Ectodermal cell (in vitro differentiated cells): Measurements from ENCODE around the gene BNIP5.

Experiments
- H3K27ac ChIP-seq: 2 replicates; pipeline ENCODE4 v1.7.0; 2013; ENCODE audit warnings: mild to moderate bottlenecking, low read depth, low read length; ENCODE audit not compliant: insufficient read depth, poor library complexity, severe bottlenecking
- H3K27me3 ChIP-seq: 2 replicates; pipeline ENCODE4 v1.7.0; 2013; ENCODE audit warnings: mild to moderate bottlenecking, low read length; ENCODE audit not compliant: insufficient read depth, control insufficient read depth, poor library complexity, severe bottlenecking
- H3K36me3 ChIP-seq: one replicate; pipeline ENCODE4 v1.7.0; 2013; ENCODE audit warnings: low read length; ENCODE audit not compliant: control insufficient read depth, insufficient read depth
- H3K4me1 ChIP-seq: one replicate; pipeline ENCODE4 v1.7.0; 2013; ENCODE audit warnings: low read length; ENCODE audit not compliant: control insufficient read depth, insufficient read depth
- H3K4me3 ChIP-seq: 2 replicates; pipeline ENCODE4 v1.7.0; 2013; ENCODE audit warnings: low read depth, low read length, control low read depth; ENCODE audit not compliant: insufficient read depth
- H3K9me3 ChIP-seq: 2 replicates; pipeline ENCODE4 v1.7.0; 2013; ENCODE audit warnings: mild to moderate bottlenecking, low read length, moderate library complexity; ENCODE audit not compliant: control insufficient read depth
- WGBS, 2 experiments: methylation state at CpG; one replicate each; pipeline ENCODE4 v1.1.7; 2013; ENCODE audit warnings: missing lambda C conversion rate in 2 of 2; 5-methylcytosine and 5-hydroxymethylcytosine counted together

Gene BNIP5

DNA sequence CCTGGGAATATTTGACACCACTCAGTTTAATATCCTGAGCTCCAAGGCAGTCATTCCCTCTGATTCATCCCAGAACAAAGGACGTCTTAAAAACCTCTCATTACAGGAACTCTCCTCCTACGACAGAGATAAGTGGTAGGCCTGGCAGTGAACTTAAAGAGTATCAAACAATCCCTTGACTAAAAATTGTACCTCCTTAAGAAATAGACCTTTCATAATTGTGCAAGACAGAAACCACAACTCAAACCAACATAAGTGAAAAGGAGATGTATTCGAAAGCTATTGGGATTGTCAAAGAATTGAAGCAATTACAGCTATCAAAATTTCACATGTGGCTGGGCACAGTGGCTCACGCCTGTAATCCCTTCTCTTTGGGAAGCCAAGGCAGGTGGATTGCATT lies 19.1 kb upstream of the BNIP5 start:
- 91 to 92% methylated on average over 4 of the region's 4 CpGs for WGBS, 2 experiments
- Histone ChIP-seq H3K9me3 (no peaks in the 10 kb centered on the region), H3K36me3 (no peaks in the 10 kb centered on the region), H3K27me3 (no peaks in the 10 kb centered on the region), H3K4me1 (peaks cover 7% of the 10 kb centered on the region), H3K4me3 (no peak overlapping the region), H3K27ac (no peak overlapping the region)

DNA sequence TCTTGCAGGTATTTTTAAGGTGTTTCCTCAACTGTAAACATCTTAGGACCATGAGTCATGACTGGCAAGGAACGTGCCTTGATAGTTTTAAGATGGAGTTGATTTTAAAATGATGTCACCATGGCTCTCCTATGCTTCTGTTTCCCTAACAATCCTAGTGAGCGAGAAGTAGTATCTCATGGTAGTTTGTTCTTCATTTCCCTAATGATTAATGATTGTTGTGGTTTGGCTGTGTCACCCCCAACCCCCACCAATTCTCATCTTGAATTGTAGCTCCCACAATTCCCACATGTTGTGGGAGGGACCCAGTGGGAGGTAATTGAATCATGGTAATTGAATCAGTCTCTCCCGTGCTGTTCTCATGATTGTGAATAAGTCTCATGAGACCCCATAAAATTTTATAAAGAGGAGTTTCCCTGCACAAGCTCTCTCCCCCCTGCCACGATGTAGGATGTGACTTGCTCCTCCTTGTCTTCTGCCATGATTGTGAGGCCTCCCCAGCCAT lies 16.8 kb upstream of the BNIP5 start:
- H3K27ac ChIP-seq, result no peak overlapping the region
- H3K27me3 ChIP-seq, result no peaks in the 10 kb centered on the region
- no peak overlapping the region for H3K4me3 ChIP-seq
- peaks cover 3% of the 10 kb centered on the region for H3K4me1 ChIP-seq
- no peaks in the 10 kb centered on the region for H3K9me3 ChIP-seq
- H3K36me3 ChIP-seq, result no peaks in the 10 kb centered on the region
- 89 to 90% methylated on average over 3 to 4 of the region's 4 CpGs for WGBS, 2 experiments

DNA sequence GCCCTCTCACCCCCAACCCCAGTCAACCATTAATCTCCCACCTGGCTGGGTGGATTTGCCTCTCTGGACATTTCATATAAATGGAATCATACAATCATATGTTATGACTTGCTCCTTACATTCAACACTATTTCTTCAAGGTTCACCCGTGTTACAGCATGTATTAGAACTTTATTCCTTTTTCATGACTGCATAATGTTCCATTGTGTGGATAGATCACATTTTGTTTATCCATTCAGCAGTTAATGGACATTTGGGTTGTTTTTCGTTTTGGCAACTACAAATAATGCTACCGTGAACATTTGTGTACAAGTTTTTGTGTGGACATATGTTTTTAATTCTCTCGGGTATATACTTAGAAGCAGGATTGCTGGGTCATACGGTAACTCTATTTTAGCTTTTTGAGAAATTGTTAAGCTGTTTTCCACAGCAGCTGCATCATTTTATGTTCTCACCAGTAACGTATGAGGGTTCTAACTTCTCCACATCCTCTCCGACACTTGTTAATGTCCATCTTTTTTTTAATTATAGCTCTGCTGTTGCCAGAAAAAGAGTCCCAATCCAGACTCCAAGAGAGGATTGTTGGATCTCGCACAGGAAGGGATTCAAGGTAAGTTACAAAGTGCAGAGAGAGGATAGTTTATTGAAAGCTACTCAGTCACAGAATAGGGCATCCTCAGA lies 15.9 kb upstream of the BNIP5 start:
- Histone ChIP-seq H3K27ac (no peak overlapping the region), H3K4me1 (no peaks in the 10 kb centered on the region), H3K4me3 (no peak overlapping the region), H3K36me3 (no peaks in the 10 kb centered on the region), H3K9me3 (no peaks in the 10 kb centered on the region), H3K27me3 (no peaks in the 10 kb centered on the region)
- 89 to 91% methylated on average over 7 to 8 of the region's 8 CpGs for WGBS, 2 experiments

DNA sequence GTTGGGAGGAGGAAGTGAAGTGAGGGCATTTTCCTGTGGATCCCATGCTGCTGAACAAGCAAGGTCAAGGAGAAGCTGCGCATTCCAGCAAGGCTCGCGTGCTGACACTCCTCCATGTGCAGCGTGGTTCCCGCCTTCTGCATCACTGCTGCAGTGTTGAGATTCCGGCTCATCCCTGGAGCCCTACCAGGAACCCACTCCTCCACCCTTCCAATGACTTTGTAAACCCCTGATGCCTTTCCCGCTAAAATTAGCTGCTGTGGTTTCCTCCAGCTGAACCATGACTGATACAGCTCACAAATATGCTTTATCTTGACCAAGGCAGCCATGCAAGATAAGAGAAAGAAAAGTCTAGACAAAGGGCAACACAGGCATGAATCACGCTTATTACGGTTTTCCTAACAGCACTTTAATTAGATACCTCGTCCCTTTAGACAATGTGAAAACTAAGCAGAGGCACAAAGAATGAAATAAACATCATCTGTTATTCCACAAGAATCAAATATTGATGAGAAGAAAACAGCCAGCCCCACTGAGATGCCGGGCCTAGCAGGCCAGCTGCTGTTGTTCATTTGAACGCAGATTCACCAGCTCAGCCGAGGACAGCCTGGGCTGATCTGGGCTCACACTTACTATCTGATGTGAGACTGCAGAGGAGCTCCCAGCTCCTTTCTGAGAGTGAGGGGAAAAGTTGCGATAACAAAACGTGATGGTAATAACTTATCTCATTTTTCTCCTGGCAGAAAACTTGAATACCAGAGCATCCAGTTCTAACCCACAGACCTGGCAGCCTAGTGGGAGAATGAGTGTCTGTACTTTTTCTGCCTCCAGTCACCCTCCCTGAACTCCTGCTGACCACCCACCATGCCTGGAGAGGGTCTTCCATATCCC lies 14.2 kb upstream of the BNIP5 start:
- Histone ChIP-seq H3K36me3 (no peaks in the 10 kb centered on the region), H3K27me3 (no peaks in the 10 kb centered on the region), H3K9me3 (no peaks in the 10 kb centered on the region), H3K4me3 (no peak overlapping the region), H3K4me1 (no peaks in the 10 kb centered on the region), H3K27ac (no peak overlapping the region)
- WGBS, 2 experiments, result 92 to 93% methylated on average over 14 to 15 of the region's 15 CpGs

DNA sequence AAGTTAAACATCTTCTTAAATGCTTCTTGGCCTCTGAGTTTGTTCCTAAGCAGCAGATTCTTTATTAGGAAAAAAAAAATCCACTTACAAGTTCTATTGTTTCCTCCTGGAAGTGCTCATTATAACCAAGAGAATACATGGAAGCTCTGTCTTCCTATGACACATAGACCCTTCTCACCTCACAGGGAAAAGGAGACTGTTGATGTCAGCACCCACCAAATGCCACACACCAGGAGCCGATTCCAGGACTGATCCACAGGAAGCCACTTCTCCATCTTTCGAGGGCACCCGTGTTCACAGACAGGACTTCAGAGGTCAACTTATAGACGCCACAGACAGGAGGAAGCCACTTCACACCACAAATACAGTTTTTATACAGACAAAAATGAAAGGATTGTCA lies 13.4 kb upstream of the BNIP5 start:
- no peaks in the 10 kb centered on the region for H3K36me3 ChIP-seq
- H3K4me3 ChIP-seq, result no peak overlapping the region
- H3K4me1 ChIP-seq, result no peaks in the 10 kb centered on the region
- no peaks in the 10 kb centered on the region for H3K9me3 ChIP-seq
- WGBS, 2 experiments, result 91 to 95% methylated on average over 4 of the region's 4 CpGs
- no peak overlapping the region for H3K27ac ChIP-seq
- no peaks in the 10 kb centered on the region for H3K27me3 ChIP-seq

DNA sequence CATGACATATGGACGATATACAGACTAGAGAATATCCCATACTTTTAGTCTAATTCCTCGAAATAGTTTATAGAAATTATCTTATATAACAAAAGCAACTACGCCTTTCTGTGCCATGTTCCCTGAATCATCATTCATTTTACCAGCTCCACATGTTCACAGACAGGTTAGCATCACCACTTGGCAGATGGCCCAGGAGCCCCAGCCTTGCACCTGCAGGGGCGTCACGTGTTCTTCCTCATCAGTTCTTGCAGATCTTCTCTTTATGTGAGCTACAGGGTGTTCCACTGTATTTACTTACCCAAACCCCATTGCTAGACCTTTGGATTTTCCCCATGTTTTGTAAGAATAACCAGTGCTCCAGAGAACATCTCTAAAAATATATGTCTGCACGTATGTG lies 12.6 kb upstream of the BNIP5 start:
- Histone ChIP-seq H3K4me3 (no peak overlapping the region), H3K27ac (no peak overlapping the region), H3K27me3 (no peaks in the 10 kb centered on the region), H3K9me3 (no peaks in the 10 kb centered on the region), H3K36me3 (no peaks in the 10 kb centered on the region), H3K4me1 (no peaks in the 10 kb centered on the region)
- 90 to 91% methylated on average over 4 to 6 of the region's 6 CpGs for WGBS, 2 experiments

DNA sequence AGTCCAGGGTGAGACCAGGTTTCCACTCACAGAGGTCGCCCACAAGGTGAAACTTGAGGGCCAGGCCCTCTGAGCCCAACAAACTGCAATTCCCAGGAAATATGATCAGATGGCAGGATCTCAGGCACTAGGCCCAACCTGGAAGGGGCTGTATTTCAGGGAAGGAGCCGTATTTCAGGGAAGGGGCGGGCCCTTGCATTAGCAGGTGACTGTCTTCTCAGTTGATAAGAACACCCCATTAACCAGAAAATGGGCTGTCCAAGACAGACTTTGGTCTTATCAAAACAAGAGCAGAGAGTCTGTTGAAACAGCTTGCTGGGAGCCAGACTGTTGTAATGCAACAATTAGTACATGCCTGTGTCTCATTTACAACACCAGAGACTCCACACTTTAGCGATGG lies 10.9 kb upstream of the BNIP5 start:
- H3K4me3 ChIP-seq, result no peak overlapping the region
- no peaks in the 10 kb centered on the region for H3K27me3 ChIP-seq
- 92 to 95% methylated on average over 4 of the region's 4 CpGs for WGBS, 2 experiments
- H3K9me3 ChIP-seq, result no peaks in the 10 kb centered on the region
- H3K36me3 ChIP-seq, result no peaks in the 10 kb centered on the region
- H3K4me1 ChIP-seq, result no peaks in the 10 kb centered on the region
- H3K27ac ChIP-seq, result no peak overlapping the region

DNA sequence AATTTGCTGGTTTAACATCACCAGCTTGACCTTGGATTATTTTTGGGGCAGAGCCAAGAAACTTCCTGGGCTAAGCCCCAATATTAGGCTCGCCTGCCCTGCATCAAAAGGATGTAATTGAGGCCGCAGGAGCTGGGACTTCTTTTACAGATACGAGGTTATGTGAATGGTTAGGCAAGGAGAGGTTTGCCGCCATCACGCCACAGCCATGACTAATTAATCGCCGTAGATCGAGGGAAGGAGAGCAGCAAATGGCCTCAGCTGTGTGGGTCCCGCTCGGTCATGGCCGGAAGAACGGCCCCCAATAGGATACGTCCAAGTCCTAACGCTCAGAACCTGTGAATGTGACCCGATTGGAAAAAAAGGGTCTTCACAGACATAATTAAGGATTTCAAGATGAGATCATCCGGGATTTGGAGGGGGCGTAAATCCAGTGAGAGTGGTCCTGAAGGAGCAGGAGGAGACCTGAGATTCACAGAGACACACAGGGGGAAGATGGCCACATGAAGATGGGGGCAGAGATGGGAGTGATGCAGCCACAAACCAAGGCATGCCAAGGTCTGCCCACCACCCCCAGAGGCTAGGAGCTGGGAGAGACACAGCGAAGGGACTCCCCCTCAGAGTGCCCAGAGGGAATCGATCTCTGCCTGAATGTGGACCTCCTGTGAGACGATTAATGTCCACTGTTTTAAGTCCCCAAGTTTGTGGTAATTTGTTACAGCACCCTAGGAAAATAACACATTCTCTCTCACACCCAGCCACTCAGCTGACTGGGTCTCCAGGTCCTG lies 10.0 kb upstream of the BNIP5 start:
- Histone ChIP-seq H3K27ac (no peak overlapping the region), H3K36me3 (no peaks in the 10 kb centered on the region), H3K4me3 (no peak overlapping the region), H3K4me1 (no peaks in the 10 kb centered on the region), H3K27me3 (no peaks in the 10 kb centered on the region), H3K9me3 (no peaks in the 10 kb centered on the region)
- 95% methylated on average over 20 of the region's 20 CpGs for WGBS, 2 experiments

DNA sequence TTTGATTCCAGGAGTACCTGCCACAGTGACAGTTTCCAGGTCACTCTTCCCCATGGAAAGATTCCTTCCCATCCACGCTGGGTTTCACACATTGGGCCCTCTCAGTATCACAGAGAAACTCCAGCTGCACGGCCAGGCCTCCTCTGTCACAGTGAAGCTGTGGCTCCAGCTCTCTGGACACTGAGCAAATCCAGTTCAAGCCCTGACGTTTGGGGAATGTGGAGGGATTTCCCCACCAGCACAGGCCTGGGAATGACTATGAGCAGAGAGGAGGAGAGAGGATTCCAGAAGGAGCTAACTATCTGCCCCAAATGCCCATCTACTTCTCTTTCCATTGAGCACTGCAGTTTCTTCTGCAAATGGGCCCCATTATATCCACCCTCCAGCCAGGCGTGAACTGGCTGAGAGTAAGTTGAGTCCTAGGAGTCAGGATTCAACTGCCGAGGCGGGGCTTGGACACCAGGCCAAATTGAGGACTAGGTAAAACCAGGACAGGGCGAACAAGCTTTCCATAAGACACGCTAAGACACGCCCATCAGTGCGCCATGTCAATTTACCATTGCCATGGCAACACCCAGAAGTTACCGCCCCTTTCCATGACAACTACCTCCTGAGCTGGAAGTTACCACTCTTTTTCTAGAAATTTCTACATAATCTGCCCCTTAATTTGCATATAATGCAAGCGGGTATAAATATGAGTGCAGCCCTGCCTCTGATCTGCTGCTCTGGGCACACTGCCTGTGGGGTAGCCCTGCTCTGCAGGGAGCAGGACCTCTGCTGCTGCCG lies 9.2 kb upstream of the BNIP5 start:
- WGBS, 2 experiments, result 90 to 93% methylated on average over 13 of the region's 13 CpGs
- Histone ChIP-seq H3K27me3 (peaks cover under 1% of the 10 kb centered on the region), H3K4me1 (no peaks in the 10 kb centered on the region), H3K27ac (no peak overlapping the region), H3K36me3 (no peaks in the 10 kb centered on the region), H3K9me3 (no peaks in the 10 kb centered on the region), H3K4me3 (no peak overlapping the region)
